HPDE6-E6E7 (cell line): ENCODE results near the gene NBEAL1.
"Not testable (repeated sequence)": the region's sequence is repeated elsewhere in the genome, so short reads cannot be mapped to it uniquely, and the experiment has no call there.

ENCODE experiments used
- DNase-seq: peaks from one replicate; pipeline ENCODE4 v3.0.0; 2011; ENCODE audit warnings: missing footprints; ENCODE audit errors: extremely low spot score

The NBEAL1 gene

DNA sequence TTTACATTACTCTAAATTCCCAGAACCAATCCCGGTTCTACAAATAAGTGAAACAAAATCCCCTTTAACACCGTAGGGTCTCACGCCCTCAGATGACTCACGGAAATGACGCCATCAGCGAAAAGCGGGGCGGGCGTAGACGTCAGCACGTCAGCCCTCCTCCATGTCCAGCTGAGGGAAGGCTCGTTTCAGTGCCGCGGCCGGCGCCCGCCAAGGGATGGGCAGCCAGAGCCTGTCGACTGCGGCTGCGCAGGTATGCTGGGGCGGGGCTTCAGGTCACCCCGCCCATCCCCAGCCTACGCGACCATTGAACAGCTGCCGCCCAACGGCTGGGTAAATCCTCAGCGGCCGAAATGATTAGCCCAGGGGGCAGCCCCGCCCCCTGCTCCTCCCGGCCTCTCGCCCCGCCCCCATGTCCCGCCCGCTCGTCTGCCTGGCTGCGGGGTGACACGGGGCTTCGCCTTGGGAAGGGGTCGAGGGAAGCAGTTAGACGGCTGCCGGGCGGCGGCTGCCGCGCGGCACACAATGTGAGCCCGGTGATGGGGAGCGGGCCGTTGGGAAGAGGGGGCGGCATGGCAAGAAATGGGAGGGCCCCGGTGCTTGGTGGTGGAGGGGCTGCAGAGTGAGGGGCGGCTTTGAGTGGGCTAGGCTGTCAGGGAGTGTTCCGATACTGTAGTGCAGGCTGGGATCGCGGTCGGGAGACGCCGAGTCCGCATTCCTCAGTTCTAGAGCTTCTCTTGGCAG is at the start of gene NBEAL1:
Gene NBEAL1, plus strand, starts transcription at position 420 of the 744 bp plus-strand sequence. CDS start 1,510 bp downstream, outside the sequence.
- peak; percentile 93 for DNase-seq

GRCh38 chr2:202965810-202966460 is 48.7 kb upstream of the NBEAL1 start:
- peak; percentile 19 for DNase-seq

DNA sequence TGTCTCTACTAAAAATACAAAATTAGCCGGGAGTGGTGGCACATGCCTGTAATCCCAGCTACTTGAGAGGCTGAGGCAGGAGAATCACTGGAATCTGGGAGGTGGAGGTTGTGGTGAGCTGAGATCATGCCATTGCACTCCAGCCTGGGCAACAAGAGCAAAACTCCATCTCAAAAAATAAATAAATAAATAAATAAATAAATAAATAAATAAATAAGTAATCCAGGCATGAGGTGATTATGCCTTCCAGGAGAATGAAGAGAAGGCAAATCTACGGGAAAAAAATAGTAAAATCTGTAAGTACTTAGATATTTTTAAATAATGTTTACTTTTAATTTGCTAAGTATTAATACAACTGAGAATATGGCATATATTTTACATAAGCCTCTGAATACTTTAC is 45.3 kb upstream of the NBEAL1 start:
- DNase-seq, result not testable (repeated sequence)

- no peak for DNase-seq
Observed at GRCh38 chr2:202976809-202977208, 37.9 kb upstream of the NBEAL1 start.

- no peak for DNase-seq
Observed at GRCh38 chr2:202982779-202983491, 31.7 kb upstream of the NBEAL1 start.

DNA sequence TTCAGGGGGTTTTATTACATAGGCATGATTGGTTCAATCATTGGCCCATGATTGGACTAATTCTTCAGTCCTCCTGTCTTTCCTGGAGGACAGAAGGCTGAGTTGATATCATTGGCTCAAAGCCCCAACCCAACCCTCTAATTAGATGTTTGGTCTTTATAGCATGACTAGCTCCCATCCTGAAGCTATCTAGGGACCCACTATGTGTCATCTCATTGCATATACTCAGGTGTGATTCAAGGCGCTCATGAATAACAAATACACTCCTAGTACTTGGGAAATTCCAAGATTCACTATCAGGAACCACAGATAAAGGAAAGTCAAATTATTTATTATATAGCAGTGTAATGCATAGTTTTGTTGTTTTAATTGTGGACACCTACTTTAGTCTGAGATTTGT is 24.9 kb upstream of the NBEAL1 start:
- no peak for DNase-seq

DNA sequence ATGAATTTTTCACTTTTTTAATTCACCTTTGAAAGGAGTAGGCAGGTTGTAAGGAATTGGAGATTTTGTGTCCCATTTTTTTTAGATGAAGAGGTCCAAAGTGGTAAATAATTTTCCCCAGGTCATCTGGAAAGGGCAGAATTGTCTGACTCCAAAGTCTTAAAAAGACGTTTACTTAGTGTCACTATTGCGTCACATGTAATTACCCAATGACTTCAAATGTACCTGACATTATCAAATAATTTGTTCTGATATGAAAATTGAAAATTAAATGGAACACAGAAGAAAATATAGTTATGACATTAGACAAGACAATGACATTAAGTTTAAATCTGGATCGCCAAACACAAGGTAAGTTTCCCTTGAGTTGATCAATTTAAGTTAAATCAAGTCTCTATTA is 24.2 kb upstream of the NBEAL1 start:
- DNase-seq, result no peak

DNA sequence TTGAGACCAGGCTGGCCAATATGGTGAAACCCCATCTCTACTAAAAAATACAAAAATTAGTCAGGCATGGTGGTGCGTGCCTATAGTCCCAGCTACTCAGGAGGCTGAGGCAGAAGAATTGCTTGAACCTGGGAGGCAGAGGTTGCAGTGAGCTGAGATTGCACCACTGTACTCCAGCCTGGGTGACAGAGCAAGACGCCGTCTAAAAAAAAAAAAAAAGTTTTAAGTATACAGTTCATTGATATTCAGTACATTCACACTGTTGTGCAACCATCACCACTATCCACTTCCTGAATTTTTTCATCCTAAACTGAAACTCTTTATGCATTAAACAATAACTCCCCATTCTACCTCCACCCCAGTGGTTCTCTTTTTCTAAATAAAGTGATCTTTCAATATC is 17.6 kb upstream of the NBEAL1 start:
- not testable (repeated sequence) for DNase-seq

GRCh38 chr2:203002054-203002821 is 12.4 kb upstream of the NBEAL1 start:
- DNase-seq, result peak; percentile 42

DNA sequence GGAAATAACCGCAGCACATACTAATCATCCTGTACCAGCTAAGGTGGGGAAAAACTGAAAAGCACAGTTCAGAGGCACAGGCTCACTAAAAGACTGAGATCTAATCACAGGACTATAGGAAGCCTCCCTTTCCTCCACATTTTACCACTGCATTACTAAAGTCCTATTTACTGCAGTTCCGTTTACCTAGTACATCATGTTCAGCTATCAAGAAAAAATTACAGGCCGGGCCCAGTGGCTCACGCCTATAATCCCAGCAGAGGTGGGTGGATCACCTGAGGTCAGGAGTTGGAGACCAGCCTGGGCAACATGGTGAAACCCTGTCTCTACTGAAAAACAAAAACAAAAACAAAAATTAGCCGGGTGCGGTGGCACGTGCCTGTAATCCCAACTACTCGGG is 11.0 kb upstream of the NBEAL1 start:
- no peak for DNase-seq

- no peak for DNase-seq
Observed at GRCh38 chr2:203016716-203017115, 2.0 kb downstream of the NBEAL1 start.

DNA sequence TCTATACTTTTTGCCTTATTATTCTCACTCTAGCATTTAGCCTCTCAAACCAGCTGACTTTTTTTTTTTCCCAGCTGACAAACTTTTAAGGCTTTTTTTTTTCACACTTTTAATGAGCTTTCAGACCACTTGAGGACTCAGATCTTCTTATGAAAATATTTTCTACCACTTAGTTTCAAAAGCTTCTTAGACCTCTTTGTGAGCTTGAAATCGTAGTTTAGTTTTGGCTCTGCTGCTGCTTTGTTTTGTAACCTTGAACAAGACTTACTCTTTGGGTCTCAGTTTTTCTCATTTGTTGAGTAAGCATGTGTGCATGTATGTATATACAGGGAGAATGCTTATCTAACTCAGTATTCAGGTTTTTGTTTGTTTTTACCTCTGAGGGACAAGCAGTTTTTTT is 3.5 kb downstream of the NBEAL1 start:
- DNase-seq, result no peak

GRCh38 chr2:203019142-203019541 is 4.5 kb downstream of the NBEAL1 start:
- DNase-seq, result no peak

GRCh38 chr2:203021991-203022390 is 7.3 kb downstream of the NBEAL1 start:
- no peak for DNase-seq

DNA sequence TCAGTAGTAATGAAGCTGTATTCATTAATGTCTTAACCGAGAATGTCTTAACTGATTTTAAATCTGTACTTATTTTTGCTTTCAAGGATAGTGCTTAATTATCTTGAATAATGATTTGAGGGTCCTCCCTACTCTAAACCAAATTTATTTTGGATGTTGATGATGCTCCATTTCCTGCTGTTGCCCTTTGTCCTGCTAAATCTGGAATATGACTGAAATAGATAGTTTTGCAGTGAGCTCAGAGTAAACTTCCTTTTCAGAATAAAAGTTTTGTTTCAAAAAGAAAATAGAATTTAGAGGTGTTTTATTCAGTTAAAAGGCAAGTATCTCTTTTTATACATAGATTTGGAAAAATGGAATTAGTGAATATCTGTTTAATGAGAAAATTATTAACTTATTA is 8.1 kb downstream of the NBEAL1 start:
- no peak for DNase-seq

DNA sequence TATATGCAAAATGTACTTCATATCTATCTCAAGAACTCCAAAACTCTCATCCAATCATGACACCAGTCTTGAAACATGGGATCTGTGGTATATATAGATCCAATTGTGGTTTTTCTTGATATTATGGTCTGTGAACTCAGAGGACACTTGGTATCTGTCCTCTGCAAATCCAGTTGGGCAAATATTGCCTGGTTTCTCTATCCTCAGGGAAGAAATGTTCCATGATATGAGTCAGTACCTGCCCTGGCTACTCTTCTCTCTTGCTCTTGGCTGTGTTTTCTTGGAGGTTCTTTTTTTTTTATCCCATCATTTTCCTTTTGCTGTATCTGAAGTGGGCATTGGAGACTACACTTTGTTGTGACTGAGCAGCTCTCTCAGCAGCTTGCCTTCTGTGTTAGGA is 10.9 kb downstream of the NBEAL1 start:
- no peak for DNase-seq

- no peak for DNase-seq
Observed at GRCh38 chr2:203030545-203030944, 15.9 kb downstream of the NBEAL1 start.

- no peak for DNase-seq
Observed at GRCh38 chr2:203030991-203031390, 16.3 kb downstream of the NBEAL1 start.

DNA sequence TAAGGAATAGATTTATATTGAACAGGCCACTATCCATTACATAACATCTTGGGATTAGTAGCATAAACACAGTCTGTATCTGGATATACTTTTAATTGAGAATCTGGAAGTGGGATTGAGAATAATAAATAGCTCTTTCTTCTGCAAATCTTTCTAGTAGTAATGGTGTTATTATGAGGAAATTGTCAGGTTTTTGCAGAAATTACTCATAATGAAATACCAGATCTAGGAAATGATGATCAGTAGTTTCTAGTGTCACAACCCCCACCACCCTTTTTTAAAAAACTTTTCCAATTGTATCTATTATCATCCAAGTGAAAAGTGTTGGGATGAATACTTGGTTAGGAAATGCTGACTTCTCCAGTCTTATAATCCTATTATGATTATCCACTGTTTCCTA is 18.7 kb downstream of the NBEAL1 start:
- no peak for DNase-seq

GRCh38 chr2:203035879-203036470 is 21.3 kb downstream of the NBEAL1 start:
- no peak for DNase-seq

GRCh38 chr2:203037026-203037425 is 22.4 kb downstream of the NBEAL1 start:
- no peak for DNase-seq

GRCh38 chr2:203038586-203038985 is 23.9 kb downstream of the NBEAL1 start:
- DNase-seq, result no peak
